ENCODE data around the gene SPINK5.

Gene SPINK5

DNA sequence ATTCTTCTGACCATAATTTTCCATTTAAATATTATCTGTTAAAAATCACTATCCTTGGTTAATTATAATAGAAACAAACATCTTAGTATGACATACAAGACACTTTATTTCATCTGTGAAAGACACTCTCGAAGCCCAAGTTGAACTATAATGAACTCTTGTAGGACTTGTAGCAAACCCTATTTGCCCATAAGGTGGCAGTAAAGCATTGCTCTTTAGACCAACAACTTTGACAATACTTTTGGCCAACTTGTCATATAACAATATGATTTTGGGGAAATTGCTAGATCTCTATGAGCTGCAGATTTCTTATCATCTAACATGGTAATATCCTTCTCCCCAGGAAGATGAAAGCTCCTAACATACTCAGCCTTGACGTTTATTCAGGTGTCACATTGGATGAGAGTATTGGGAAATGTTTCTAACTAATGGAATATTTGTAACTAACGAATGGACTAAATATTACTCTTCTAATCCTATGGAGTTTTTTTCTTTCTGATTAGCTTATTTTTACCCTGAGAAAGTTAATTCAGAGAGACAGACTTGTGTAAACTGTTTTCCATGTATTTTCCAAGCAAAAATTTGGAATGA, 115.5 kb downstream of the SPINK5 start:
- no peak for DNase-seq (ENCODE audit: low read depth in 2 of 2)

GRCh38 chr5:148186248-148187003, 122.6 kb downstream of the SPINK5 start:
- DNase-seq (ENCODE audit: low read depth in 2 of 2) = no peak
